GM23338 (cell line): ENCODE results near the gene APOB. TPM values are rescaled to one million over a fixed set of nuclear protein-coding genes. Genes with fewer than 3 reads are reported as not detected.

Source experiments
- ATAC-seq: fragments of 200-7000 bp; cut with Tn5 transposase; 3 replicates; pipeline ENCODE4 v1.9.1; 2020
- DNase-seq: peaks from one replicate; pipeline ENCODE4 v3.0.0-alpha.2; 2015; ENCODE audit warnings: low spot score
- H2AFZ ChIP-seq: fragments of 200-600 bp; sonication (generic); 2 replicates; pipeline ENCODE4 v1.8.0; 2016; ENCODE audit warnings: antibody characterized with exemption, mild to moderate bottlenecking, moderate library complexity
- H3F3A ChIP-seq: fragments of 200-600 bp; sonication (generic); replicated peaks from 2 replicates; pipeline ENCODE4 v1.8.0; 2017; ENCODE audit warnings: antibody characterized with exemption, mixed run types, low read depth
- H3K27ac ChIP-seq: fragments of 200-600 bp; sonication (generic); 2 replicates; pipeline ENCODE4 v1.6.1; 2016; ENCODE audit warnings: low read depth
- H3K27me3 ChIP-seq: fragments of 200-600 bp; sonication (generic); 2 replicates; pipeline ENCODE4 v1.8.0; 2016; ENCODE audit warnings: mild to moderate bottlenecking, mixed run types, moderate library complexity; ENCODE audit not compliant: insufficient read depth
- H3K36me3 ChIP-seq: fragments of 200-600 bp; sonication (generic); 2 replicates; pipeline ENCODE4 v1.8.0; 2016; ENCODE audit warnings: mild to moderate bottlenecking; ENCODE audit not compliant: insufficient read depth
- H3K4me1 ChIP-seq: fragments of 200-600 bp; sonication (generic); 2 replicates; pipeline ENCODE4 v1.8.0; 2016; ENCODE audit warnings: mild to moderate bottlenecking, moderate library complexity; ENCODE audit not compliant: insufficient read depth
- H3K4me2 ChIP-seq: fragments of 200-600 bp; sonication (generic); 2 replicates; pipeline ENCODE4 v1.7.1; 2017; ENCODE audit warnings: mixed run types
- H3K4me3 ChIP-seq: fragments of 200-600 bp; sonication (generic); 2 replicates; pipeline ENCODE4 v1.6.1; 2016; ENCODE audit warnings: mixed run types
- H3K79me2 ChIP-seq: fragments of 200-600 bp; sonication (generic); replicated peaks from 2 replicates; pipeline ENCODE4 v1.8.0; 2017; ENCODE audit warnings: mild to moderate bottlenecking; ENCODE audit not compliant: insufficient read depth
- H3K9me2 ChIP-seq: fragments of 200-600 bp; sonication (generic); 2 replicates; pipeline ENCODE4 v1.8.0; 2017; ENCODE audit not compliant: insufficient read depth
- H4K20me1 ChIP-seq: fragments of 200-600 bp; sonication (generic); replicated peaks from 2 replicates; pipeline ENCODE4 v1.8.0; 2017; ENCODE audit warnings: mild to moderate bottlenecking; ENCODE audit not compliant: insufficient read depth
- H3K27ac Mint-ChIP-seq: 2 replicates; pipeline ENCODE4 v1.8.0; 2020; ENCODE audit warnings: inconsistent platforms, mild to moderate bottlenecking, moderate library complexity, mixed read lengths
- H3K27me3 Mint-ChIP-seq: 3 replicates; pipeline ENCODE4 v1.8.0; 2022; ENCODE audit warnings: low read depth, mild to moderate bottlenecking, moderate library complexity, mixed read lengths, inconsistent platforms; ENCODE audit not compliant: insufficient read depth, poor library complexity
- H3K36me3 Mint-ChIP-seq: 3 replicates; pipeline ENCODE4 v1.8.0; 2021; ENCODE audit warnings: low read depth, mild to moderate bottlenecking, inconsistent platforms, moderate library complexity, mixed read lengths
- H3K4me1 Mint-ChIP-seq: 3 replicates; pipeline ENCODE4 v1.8.0; 2020; ENCODE audit warnings: mild to moderate bottlenecking, inconsistent platforms, mixed read lengths
- H3K4me3 Mint-ChIP-seq: 3 replicates; pipeline ENCODE4 v1.8.0; 2021; ENCODE audit warnings: moderate library complexity, mild to moderate bottlenecking, inconsistent platforms, mixed read lengths
- H3K9me3 Mint-ChIP-seq: 3 replicates; pipeline ENCODE4 v1.8.0; 2020; ENCODE audit warnings: moderate library complexity, mild to moderate bottlenecking, inconsistent platforms, mixed read lengths
- CREB1 ChIP-seq: fragments of 250-450 bp; sonication (Bioruptor Pico); IDR thresholded peaks from 2 replicates; pipeline ENCODE4 v1.5.0; 2020; ENCODE audit warnings: low read depth, mild to moderate bottlenecking, moderate library complexity
- EZH2 ChIP-seq: fragments of 200-600 bp; sonication (generic); IDR thresholded peaks from one replicate; pipeline ENCODE4 v1.8.0; 2017; ENCODE audit warnings: antibody characterized with exemption, mild to moderate bottlenecking, low read depth; ENCODE audit not compliant: unreplicated experiment
- EZH2phosphoT487 ChIP-seq: fragments of 200-600 bp; sonication (generic); IDR thresholded peaks from one replicate; pipeline ENCODE4 v1.8.1; 2018; ENCODE audit warnings: antibody characterized with exemption; ENCODE audit not compliant: unreplicated experiment
- JUNB ChIP-seq: IDR thresholded peaks from one replicate; pipeline ENCODE4 v1.6.1; 2016; ENCODE audit warnings: antibody characterized with exemption; ENCODE audit not compliant: unreplicated experiment
- STAT1 ChIP-seq: IDR thresholded peaks from one replicate; pipeline ENCODE4 v1.6.1; 2016; ENCODE audit warnings: antibody characterized with exemption; ENCODE audit not compliant: unreplicated experiment
- ZNF114 ChIP-seq: fragments of 250-450 bp; sonication (Bioruptor Pico); IDR thresholded peaks from 2 replicates; pipeline ENCODE4 v1.5.0; 2020; ENCODE audit warnings: mild to moderate bottlenecking, moderate library complexity
- ZNF331 ChIP-seq: fragments of 250-450 bp; sonication (Bioruptor Pico); IDR thresholded peaks from 2 replicates; pipeline ENCODE4 v1.5.0; 2020; ENCODE audit warnings: low read depth, mild to moderate bottlenecking, moderate library complexity
- polyA plus RNA-seq: library from polyadenylated mRNA; unstranded; fragments of >200 nt; fragmentation: Nextera tagmentation; extraction: Ambion mirVana; gene quantifications from 2 replicates; pipeline ENCODE4 v1.2.1, GENCODE V29; 2016
- total RNA-seq: library from RNA; depleted of rRNA; stranded (reverse); fragments of >200 nt; shearing (Covaris generic); gene quantifications from 2 replicates; pipeline ENCODE4 v1.2.3, GENCODE V29; 2014
- TF ChIP-seq, protein P1 (sequence below): IDR thresholded peaks from 2 replicates; pipeline ENCODE4 v1.6.1; 2016; ENCODE audit warnings: antibody characterized with exemption
- TF ChIP-seq, protein P2 (sequence below), 2 experiments: fragments of 200-600 bp in 1 of 2; sonication (generic) in 1 of 2; conservative IDR thresholded peaks; 2 replicates each; pipeline versions ENCODE4 v1.5.1 to v1.6.1; 2016 to 2017; ENCODE audit warnings: antibody characterized with exemption in 2 of 2, low read depth in 2 of 2, mild to moderate bottlenecking in 2 of 2, moderate library complexity in 1 of 2

APOB gene
- total and polyA plus RNA-seq, 2 experiments from 2014 or later: 0.08 to 0.56 TPM

DNA sequence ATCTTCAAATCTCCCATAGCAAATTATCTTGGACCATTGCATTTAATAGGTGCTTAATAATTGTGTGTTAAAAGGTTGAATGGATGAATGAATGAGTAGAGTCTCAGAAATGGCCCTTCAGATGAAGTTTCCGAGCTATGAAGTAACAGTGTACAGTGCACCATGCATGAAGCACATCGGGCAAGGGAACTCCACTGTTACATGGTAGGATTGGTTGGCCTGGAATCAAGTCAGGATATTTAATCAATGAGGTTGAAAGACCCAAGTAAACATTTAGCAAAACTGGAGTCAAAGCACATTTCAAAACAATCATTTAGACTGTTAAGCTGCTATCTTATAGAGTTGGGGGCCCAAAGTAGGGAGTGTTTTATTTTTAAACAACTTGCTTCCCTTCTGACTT lies 80.0 kb downstream of the APOB start:
- no peak overlapping the region; the same call in 1 of the 2 replicates for H3K27ac Mint-ChIP-seq
- H3K27me3 Mint-ChIP-seq: peaks cover 7% of the 10 kb centered on the region
- ATAC-seq (no peak), DNase-seq (no peak)
- no peaks in the 10 kb centered on the region for H3K9me3 Mint-ChIP-seq
- Histone ChIP-seq H3K27me3 (no peaks in the 10 kb centered on the region), H3K27ac (no peak overlapping the region), H3K4me1 (no peaks in the 10 kb centered on the region), H3K36me3 (no peaks in the 10 kb centered on the region), H2AFZ (no peak overlapping the region), H4K20me1 (no peaks in the 10 kb centered on the region), H3K4me3 (no peak overlapping the region), H3F3A (no peaks in the 10 kb centered on the region), H3K4me2 (no peak overlapping the region), H3K79me2 (no peaks in the 10 kb centered on the region), H3K9me2 (no peaks in the 10 kb centered on the region)
- TF ChIP-seq ZNF114 (CRISPR knock-in tag): no peak
- TF ChIP-seq STAT1: no peak
- TF ChIP-seq JUNB: no peak
- no peak for TF ChIP-seq EZH2
- no peak for TF ChIP-seq EZH2phosphoT487
- TF ChIP-seq, protein P1, sequence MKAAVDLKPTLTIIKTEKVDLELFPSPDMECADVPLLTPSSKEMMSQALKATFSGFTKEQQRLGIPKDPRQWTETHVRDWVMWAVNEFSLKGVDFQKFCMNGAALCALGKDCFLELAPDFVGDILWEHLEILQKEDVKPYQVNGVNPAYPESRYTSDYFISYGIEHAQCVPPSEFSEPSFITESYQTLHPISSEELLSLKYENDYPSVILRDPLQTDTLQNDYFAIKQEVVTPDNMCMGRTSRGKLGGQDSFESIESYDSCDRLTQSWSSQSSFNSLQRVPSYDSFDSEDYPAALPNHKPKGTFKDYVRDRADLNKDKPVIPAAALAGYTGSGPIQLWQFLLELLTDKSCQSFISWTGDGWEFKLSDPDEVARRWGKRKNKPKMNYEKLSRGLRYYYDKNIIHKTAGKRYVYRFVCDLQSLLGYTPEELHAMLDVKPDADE: no peak
- TF ChIP-seq ZNF331 (CRISPR knock-in tag): no peak
- TF ChIP-seq, protein P2, sequence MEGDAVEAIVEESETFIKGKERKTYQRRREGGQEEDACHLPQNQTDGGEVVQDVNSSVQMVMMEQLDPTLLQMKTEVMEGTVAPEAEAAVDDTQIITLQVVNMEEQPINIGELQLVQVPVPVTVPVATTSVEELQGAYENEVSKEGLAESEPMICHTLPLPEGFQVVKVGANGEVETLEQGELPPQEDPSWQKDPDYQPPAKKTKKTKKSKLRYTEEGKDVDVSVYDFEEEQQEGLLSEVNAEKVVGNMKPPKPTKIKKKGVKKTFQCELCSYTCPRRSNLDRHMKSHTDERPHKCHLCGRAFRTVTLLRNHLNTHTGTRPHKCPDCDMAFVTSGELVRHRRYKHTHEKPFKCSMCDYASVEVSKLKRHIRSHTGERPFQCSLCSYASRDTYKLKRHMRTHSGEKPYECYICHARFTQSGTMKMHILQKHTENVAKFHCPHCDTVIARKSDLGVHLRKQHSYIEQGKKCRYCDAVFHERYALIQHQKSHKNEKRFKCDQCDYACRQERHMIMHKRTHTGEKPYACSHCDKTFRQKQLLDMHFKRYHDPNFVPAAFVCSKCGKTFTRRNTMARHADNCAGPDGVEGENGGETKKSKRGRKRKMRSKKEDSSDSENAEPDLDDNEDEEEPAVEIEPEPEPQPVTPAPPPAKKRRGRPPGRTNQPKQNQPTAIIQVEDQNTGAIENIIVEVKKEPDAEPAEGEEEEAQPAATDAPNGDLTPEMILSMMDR (conservative IDR thresholded peaks at IDR 0.05; ENCODE audit: low read depth in 2 of 2): no peak
- no peak for TF ChIP-seq CREB1
- no peaks in the 10 kb centered on the region for H3K36me3 Mint-ChIP-seq
- no peak overlapping the region for H3K4me3 Mint-ChIP-seq
- H3K4me1 Mint-ChIP-seq: no peaks in the 10 kb centered on the region

DNA sequence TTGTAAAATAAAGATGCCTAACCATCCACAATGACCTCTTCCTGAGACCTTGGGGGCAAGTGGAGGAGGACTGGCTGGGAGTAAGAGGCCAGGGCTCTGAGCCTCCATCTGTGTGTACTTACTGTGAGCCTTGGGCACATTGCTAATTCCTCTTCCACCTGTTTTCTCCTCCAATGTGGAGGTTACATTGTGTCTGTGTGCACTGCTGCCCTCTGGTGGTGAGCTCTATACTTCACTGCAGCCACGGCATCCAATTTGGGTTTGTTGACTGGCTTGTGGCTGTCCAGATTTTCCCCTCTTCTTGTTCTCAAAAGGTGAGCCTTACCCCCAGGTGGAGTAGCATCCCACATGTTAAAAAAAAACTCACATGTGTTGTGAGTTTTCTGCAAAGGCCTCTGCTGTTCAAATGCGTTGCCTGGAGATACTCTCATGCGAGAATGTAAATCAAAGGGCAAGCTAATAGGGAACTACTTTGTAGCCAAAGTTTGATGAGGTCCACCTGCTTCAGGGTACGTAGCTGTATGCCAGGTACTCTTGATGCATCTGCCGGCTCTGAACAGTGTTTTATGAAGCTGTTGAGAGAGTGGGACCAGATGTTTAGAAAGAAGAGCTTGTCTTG lies 80.8 kb downstream of the APOB start:
- Mint-ChIP-seq H3K4me1 (no peaks in the 10 kb centered on the region), H3K27ac (no peak overlapping the region), H3K27me3 (peaks cover 7% of the 10 kb centered on the region), H3K4me3 (no peak overlapping the region), H3K36me3 (no peaks in the 10 kb centered on the region), H3K9me3 (no peaks in the 10 kb centered on the region)
- no peaks in the 10 kb centered on the region for H3K4me1 ChIP-seq
- H3K9me2 ChIP-seq: no peaks in the 10 kb centered on the region
- no peaks in the 10 kb centered on the region for H3F3A ChIP-seq
- no peaks in the 10 kb centered on the region for H3K79me2 ChIP-seq
- ATAC-seq (peak; percentile 91), DNase-seq (peak; percentile 87)
- H3K4me2 ChIP-seq: no peak overlapping the region
- no peak overlapping the region for H3K4me3 ChIP-seq
- no peak for TF ChIP-seq CREB1
- TF ChIP-seq, protein P2 (conservative IDR thresholded peaks at IDR 0.05; ENCODE audit: low read depth in 2 of 2): peak; percentile 80 to 97
- H3K36me3 ChIP-seq: no peaks in the 10 kb centered on the region
- no peak overlapping the region for H2AFZ ChIP-seq
- no peaks in the 10 kb centered on the region for H3K27me3 ChIP-seq
- H4K20me1 ChIP-seq: no peaks in the 10 kb centered on the region
- H3K27ac ChIP-seq: no peak overlapping the region
